Measurements from ENCODE around the gene PPP1R37. TPM values are rescaled to one million over a fixed set of nuclear protein-coding genes. Genes with fewer than 3 reads are reported as not detected.

The PPP1R37 gene
- total and polyA plus RNA-seq, 2 of the 8 experiments (the other 6 are each of a cell fraction or from before 2014, with no cell fraction given): 14.6 to 25.7 TPM

DNA sequence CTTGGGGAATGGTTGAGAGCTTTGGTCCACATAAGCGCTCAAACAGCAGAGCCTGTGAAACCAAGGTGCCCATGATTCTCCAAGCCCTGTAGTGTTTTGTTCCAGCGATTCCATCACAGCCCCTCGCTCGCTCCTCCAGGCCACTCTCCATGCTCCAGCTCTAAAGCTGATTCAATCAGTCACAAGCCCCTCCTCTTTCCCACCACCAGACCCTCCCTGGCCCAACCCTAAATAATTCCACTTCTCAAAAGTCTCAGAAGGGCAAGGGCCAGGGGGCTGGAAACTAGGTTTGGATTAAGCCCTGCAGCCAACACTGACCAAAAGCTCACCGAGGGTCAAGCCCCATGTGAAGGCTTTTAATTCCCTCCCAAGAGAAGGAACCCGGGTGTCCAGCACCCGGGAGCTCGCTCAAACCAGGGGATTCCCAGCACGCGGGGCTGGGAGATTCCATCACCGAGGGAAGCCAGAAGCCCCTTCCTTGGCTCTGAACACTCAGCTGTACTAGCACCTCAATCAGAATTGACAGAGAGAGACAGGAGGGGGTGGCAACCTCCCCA is 18.2 kb upstream of the PPP1R37 start:
- no peak overlapping the region for H3K14ac ChIP-seq (ENCODE audit: insufficient read length)
- H3K18ac ChIP-seq (ENCODE audit: extremely low read depth, low read length): peak overlapping the region; percentile 51; the same call in 1 of the 2 replicates
- DNase-seq (ENCODE audit: low read depth in 1 of 2, low spot score in 2 of 2) (no peak), FAIRE-seq (no peak)
- WGBS, 2 experiments (ENCODE audit: extremely low coverage in 1 of 2, insufficient coverage in 1 of 2, insufficient read length in 1 of 2, insufficient replicate concordance in 2 of 2, low coverage in 1 of 2, low lambda C conversion rate in 2 of 2, missing lambda C conversion rate in 1 of 2): 40% methylated on average over 11 of the region's 11 CpGs; no CpG with 5 or more reads in 1 of the 2 experiments
- no peak overlapping the region for H3K23ac ChIP-seq (ENCODE audit: insufficient read length)
- POLR2A ChIA-PET (ENCODE audit: partially characterized antibody): interaction anchor here (0.6 to 8.5 kb wide), 19 partner anchors 8 to 170 kb away, joined by 3 to 230 read pairs (median 4); partner anchors contain the start of gene PPP1R37
- H4K20me1 ChIP-seq (replicated peaks in 1 of 2; ENCODE audit: control insufficient read depth in 1 of 2, insufficient read depth in 2 of 2, low read length in 2 of 2): peaks cover 2 to 5% of the 10 kb centered on the region in 2 experiments
- H3K27me3 ChIP-seq (replicated peaks in 1 of 4; ENCODE audit: control insufficient read depth in 3 of 4, extremely low read depth in 1 of 4, insufficient read depth in 3 of 4, low read length in 3 of 4): no peaks in the 10 kb centered on the region
- H3K56ac ChIP-seq (replicated peaks; ENCODE audit: insufficient read length, low read depth, low read length): no peak overlapping the region
- H3K9me3 ChIP-seq (ENCODE audit: insufficient read depth in 2 of 2, low read depth in 1 of 2, low read length in 1 of 2): no peaks in the 10 kb centered on the region
- no peak overlapping the region; the same call in 1 of the 2 replicates for H2BK15ac ChIP-seq (ENCODE audit: low read length)
- peak overlapping the region; percentile 63 to 99 for H3K4me2 ChIP-seq (ENCODE audit: insufficient read depth in 1 of 2, low read depth in 2 of 2, low read length in 2 of 2)
- no peak overlapping the region for H4K8ac ChIP-seq (ENCODE audit: extremely low read depth, insufficient read depth, low read length)
- H3K4me1 ChIP-seq (replicated peaks in 1 of 4; ENCODE audit: control insufficient read depth in 3 of 4, insufficient read depth in 4 of 4, low read length in 3 of 4): peaks cover 13 to 29% (median 15%) of the 10 kb centered on the region in 4 experiments; a peak in 6 of 7 replicates
- no peak overlapping the region for H2BK12ac ChIP-seq (ENCODE audit: low read depth, low read length)
- H2BK120ac ChIP-seq (replicated peaks; ENCODE audit: low read depth, low read length): no peak overlapping the region
- 0 out of 2 replicates have a peak overlapping the region, but pooled peaks have one; percentile 78 for H2BK5ac ChIP-seq (ENCODE audit: low read depth, low read length)
- CTCF ChIA-PET (ENCODE audit: partially characterized antibody): interaction anchor here (0.6 to 2.3 kb wide), 12 partner anchors 9 to 77 kb away, joined by 3 to 12 read pairs (median 3); partner anchors contain the start of gene CLASRP
- no peak overlapping the region for H4K5ac ChIP-seq (ENCODE audit: insufficient read length, low read depth, low read length)
- peak overlapping the region; percentile 40 to 88 (median 62) for H3K4me3 ChIP-seq (ENCODE audit: extremely low read depth in 1 of 4, insufficient read depth in 2 of 4, low read depth in 3 of 4, low read length in 4 of 4)
- TF ChIP-seq TAF1 (IDR thresholded peaks at IDR 0.05; ENCODE audit: low read depth, low read length) (peak; percentile 37; the same call in 1 of the 2 replicates), POLR2A (IDR thresholded peaks at IDR 0.05; ENCODE audit: control extremely low read depth in 1 of 2, low read depth in 2 of 2, low read length in 2 of 2) (no peak), SIN3A (conservative IDR thresholded peaks at IDR 0.05 in 1 of 2, IDR thresholded peaks at IDR 0.05 in 1 of 2; ENCODE audit: low read depth in 1 of 2, low read length in 2 of 2) (peak; percentile 92 to 93; a peak in 2 of 4 replicates)
- peaks cover 0 to 10% of the 10 kb centered on the region in 2 experiments; a peak in 2 of 4 replicates for H3K79me2 ChIP-seq (ENCODE audit: control insufficient read depth in 1 of 2, insufficient read depth in 2 of 2, low read length in 2 of 2)
- H2AK5ac ChIP-seq (ENCODE audit: low read depth, low read length): no peak overlapping the region
- H3K9ac ChIP-seq (replicated peaks in 1 of 4; ENCODE audit: extremely low read depth in 1 of 4, low read depth in 3 of 4, low read length in 3 of 4): no peak overlapping the region; a peak in 1 of 7 replicates
- H2AFZ ChIP-seq (ENCODE audit: low read length): no peak overlapping the region
- peaks cover 0 to 28% (median 15%) of the 10 kb centered on the region in 4 experiments; a peak in 6 of 8 replicates for H3K36me3 ChIP-seq (ENCODE audit: control insufficient read depth in 2 of 4, insufficient read depth in 4 of 4, low read length in 3 of 4)
- no peak overlapping the region; the same call in 1 of the 2 replicates for H3K27ac ChIP-seq (ENCODE audit: low read depth, low read length)
- peaks cover 13% of the 10 kb centered on the region for H3K23me2 ChIP-seq (ENCODE audit: low read depth, low read length)
- H3K4ac ChIP-seq (replicated peaks; ENCODE audit: insufficient read length, low read depth, low read length): no peak overlapping the region
- no peak overlapping the region for H4K91ac ChIP-seq (replicated peaks; ENCODE audit: insufficient read length, low read length)
- no peak overlapping the region for H2BK20ac ChIP-seq (ENCODE audit: low read length)
- H3K79me1 ChIP-seq (ENCODE audit: low read depth, low read length): no peaks in the 10 kb centered on the region
